Measurements from ENCODE around the gene SPTBN1.

Gene SPTBN1

DNA sequence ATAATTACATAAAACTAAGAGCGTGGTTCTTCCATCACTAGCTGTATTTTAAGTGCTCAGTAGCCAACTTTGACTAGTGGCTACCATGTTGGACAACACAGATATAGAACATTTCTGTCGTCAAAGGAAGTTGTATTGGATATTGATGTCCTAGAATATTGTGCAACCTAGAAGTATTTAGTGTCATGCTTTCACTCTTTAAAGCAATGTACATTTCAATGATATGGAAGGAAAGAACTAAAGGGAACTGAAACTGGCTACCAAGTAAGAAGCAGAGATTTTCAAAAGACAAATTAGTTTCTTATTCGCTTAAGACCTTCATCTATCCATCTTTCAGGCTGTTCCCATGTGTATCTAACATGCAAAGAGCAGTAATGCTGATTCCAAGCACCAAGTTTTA, 182.0 kb downstream of the SPTBN1 start:
- DNase-seq = no peak

DNA sequence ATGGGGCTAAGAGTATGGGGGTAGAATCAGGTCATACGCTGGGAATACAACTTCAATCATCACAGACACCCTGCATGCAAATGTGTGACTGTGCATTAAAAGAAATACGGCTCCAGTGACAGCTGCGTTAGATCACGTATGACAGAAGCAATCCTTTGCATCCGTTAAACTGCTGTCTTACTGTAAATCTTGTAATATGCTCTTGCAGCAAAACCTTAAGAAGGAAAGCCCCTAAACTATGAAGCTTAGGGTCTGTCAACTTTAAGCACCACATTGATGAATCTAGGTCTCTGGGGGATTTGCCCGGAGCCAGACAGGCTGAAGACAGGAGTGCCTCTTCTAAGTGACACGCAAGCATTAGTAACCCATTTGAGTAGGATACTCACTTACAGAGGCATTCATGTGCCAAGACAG, 182.7 kb downstream of the SPTBN1 start:
- no peak for DNase-seq

DNA sequence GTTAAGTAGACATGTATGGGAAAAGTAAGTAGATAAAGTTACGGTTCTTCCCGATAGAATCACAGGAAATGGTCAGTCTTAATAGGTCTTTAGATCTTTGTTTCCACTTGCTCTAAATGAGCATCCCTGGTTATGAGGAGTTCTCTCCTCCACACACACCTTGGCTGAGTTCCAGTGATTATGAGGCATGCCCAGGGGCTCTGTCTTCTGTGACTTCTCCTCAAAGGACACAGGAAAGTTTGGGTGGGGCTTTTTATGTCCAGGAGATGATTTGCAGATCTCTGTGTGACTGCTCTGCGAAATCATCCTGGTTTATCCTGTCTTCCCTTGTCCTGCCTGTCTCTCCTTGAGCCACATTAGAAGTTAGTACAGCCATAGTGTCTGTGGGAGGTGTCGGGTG, 183.5 kb downstream of the SPTBN1 start:
- no peak for DNase-seq

DNA sequence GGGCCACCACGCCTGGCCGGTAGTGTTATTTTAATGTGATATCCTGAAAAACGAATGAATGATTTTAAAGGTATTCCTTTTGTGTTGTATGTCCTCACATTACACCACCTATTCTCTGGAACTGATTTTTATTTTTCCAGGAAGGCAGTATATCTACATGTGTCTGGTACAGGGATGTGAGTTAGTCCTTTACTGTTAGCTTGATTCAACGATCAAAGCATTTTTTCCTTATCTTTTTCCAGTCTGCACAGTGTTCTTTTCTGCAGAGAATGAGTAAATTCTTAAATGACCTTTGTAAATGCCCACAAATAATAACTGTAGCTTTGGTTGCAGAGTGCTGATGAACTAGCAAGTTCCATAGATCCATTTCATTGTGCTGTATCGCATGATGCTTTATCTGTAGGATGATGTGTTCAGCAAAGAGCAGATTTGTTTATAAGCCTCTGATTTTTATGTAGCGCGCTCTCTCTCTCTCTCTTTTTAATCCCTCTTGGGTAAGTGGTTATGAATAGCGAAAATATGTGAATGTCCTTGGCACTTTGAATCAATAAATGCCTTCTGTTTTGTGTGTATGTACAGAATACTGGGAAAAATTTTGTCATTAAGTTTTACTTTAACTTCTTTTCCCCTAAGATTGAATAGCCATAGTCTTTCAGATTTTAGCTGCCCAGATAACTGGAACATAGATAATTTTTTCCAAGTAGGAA, 184.9 kb downstream of the SPTBN1 start:
- DNase-seq = no peak

DNA sequence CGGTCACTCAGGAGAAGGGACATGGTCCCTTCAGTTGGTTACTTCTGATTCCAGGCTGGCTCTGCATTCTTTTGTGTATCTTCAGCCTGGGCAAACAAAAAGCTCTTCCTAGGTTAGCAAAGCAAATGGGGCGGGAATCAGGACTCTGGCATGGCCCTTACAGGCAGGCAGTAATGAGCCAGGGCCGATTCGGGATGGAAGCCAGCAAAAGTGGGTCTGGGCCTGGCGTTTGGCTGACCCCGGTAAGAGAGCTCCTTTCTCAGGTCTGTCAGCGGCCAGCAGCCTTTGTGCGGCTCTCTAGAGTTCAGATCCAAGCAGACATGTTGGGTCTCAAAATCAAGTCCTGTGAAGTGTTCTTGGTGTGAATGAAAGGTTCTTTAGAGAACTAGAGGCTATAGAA, 185.9 kb downstream of the SPTBN1 start:
- no peak for DNase-seq

DNA sequence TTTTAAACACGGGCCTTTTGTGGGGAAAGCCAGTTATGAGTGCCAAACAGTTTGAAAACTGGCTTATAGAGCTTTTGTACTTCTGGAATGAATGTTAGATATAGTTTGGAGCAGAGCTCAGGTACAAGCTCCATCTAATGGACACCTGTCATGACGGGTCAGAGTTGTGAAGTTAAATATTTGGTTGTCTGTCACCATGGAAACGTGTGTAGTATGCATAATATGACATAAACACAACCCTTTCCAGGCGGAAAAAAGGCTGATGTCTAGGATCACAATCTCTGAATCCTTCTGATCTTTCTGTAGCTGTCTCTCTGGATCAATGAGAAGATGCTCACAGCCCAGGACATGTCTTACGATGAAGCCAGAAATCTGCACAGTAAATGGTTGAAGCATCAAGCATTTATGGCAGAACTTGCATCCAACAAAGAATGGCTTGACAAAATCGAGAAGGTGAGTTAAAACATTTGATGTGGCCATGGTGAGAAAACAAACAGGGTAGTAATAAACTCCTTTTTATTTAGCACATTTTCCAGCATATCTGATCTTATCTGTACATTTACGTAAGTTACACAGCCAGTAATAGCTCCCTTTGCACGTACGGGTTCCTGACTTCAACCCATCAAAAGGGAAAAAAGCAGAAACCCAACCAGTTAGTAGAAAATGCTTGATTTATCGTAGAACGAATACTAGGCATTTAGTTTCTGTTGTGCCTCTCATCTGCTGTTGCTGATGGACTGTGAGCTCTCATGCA, 186.7 kb downstream of the SPTBN1 start:
- peak; percentile 80 for DNase-seq

DNA sequence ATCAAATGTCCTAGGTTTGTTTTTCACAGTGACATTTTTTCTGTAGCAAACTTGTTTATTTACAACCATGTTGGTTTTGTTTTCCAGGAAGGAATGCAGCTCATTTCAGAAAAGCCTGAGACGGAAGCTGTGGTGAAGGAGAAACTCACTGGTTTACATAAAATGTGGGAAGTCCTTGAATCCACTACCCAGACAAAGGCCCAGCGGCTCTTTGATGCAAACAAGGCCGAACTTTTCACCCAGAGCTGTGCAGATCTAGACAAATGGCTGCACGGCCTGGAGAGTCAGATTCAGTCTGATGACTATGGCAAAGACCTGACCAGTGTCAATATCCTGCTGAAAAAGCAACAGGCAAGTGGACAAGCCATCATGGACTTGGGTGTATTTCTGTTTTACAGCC, 188.1 kb downstream of the SPTBN1 start:
- DNase-seq = no peak

DNA sequence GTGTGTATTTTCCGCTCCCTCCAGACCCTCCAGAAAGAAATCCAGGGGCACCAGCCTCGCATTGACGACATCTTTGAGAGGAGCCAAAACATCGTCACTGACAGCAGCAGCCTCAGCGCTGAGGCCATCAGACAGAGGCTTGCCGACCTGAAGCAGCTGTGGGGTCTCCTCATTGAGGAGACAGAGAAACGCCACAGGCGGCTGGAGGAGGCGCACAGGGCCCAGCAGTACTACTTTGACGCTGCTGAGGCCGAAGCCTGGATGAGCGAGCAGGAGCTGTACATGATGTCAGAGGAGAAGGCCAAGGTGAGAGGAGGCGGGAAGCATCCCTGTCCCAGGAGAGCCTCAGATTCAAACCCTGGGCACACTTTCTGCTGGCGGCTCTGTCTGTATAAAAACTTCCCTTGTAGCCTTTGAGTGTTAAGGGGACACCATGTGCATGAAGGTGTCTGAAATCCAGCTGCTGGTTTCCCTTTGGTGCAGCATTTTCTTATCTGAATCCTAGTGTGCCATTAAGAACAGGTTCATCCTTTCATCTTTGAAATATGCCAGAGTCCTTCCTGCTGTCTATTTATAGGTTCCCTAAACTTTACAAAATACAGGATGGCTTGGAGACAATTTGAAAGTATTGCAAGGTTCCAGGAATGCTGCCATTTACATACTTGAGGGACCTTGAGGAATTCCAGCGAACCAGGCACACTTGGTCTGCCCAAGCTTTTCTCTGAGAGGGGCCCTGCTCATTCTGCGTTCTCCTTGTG, 190.2 kb downstream of the SPTBN1 start:
- no peak for DNase-seq

DNA sequence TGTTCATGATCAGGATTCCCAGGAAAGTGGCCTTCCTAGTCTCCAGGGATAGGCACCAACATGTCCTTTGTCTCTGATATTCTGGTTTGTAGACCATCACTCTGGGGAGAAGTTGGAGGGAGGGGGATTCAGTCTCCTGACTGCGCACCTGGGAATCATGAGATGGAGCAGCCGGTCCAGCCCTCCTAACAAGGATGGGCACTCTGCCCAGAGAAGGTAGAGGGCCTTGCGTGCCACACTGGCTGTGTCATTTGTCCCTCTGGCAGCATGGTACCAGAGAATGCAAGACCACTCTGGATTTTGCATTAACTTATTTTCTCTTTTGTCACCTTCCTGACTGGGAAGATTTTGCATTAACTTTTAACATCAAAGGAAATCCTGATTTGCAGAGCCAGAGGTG, 192.1 kb downstream of the SPTBN1 start:
- DNase-seq = no peak

DNA sequence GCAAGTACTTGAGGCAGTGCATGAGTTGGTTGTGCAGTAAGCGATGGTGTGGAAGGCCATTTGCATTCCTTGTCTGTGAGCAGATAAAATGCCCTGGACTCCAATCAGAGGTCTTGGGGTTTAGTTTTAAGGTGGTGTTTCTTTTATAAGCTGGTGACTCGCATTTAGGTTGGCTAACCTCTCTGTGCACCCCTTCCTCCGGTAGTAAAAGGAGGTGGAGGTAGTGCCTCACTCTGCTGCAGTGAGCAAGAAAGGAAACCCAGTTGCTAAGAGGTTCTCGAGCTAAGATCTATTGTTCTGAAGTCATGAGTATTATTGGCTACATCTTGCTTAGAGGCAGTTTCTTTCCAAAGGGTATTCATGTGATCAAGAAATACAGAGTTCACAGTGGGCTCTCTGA, 193.1 kb downstream of the SPTBN1 start:
- no peak for DNase-seq

DNA sequence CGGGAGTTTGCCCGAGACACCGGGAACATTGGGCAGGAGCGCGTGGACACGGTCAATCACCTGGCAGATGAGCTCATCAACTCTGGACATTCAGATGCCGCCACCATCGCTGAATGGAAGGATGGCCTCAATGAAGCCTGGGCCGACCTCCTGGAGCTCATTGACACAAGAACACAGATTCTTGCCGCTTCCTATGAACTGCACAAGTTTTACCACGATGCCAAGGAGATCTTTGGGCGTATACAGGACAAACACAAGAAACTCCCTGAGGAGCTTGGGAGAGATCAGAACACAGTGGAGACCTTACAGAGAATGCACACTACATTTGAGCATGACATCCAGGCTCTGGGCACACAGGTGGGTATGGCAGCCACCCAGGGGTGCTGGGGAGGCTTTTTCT, 193.5 kb downstream of the SPTBN1 start:
- no peak for DNase-seq

DNA sequence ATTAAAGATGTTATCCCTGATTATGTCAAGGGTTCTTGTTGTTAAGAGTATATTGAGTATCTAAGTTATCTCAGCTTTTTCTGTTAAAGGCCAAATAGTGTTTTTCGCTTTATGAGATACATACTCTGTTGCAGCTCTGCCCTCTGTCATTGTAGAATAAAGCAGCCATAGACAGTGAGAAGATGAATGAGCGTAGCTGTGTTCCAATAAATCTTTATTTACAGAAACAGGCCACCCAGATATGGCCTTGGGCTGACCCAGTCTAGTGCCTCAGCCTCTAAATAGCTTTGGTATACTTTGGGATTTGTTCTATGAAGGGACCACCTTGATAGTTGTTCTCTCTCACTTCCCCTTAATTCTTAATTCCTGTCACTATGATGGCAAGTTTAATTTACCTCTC, 194.5 kb downstream of the SPTBN1 start:
- no peak for DNase-seq

DNA sequence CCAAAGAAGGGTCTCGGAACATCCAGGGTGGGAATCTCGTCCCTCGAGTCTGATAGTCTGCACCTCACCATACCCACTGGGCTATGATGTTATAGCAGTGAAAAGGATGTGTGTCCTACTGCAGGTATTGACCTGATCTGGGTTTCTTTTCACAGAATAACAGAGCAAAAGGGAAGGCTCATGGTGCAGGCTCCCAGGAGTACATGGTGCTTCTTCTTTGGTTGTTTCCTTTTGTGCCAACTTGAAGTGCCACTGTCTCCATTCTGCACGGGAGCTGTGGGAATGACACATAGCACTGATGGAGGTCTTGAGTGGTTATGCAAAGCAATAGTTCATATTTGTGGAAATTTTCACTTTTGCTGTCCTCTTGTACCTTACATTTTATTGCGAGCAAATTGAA, 195.2 kb downstream of the SPTBN1 start:
- no peak for DNase-seq

DNA sequence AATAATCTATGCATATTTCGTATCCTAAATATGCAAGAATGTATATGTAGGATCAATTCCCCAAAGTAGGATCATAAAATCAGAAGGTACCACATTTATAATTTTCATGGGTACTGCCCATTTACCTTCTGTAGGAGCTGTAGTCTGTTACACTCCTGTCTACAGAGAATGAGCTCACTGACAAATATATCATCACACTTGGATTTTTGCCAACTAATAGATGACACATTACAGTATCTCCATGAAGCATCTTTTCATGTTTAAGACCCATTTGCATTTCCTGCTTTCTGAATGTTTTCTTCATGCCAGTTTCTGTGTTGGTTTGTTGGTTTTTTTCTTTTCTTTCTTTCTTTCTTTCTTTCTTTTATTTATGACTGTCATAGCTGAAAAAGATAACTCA, 196.4 kb downstream of the SPTBN1 start:
- DNase-seq = peak; percentile 59

DNA sequence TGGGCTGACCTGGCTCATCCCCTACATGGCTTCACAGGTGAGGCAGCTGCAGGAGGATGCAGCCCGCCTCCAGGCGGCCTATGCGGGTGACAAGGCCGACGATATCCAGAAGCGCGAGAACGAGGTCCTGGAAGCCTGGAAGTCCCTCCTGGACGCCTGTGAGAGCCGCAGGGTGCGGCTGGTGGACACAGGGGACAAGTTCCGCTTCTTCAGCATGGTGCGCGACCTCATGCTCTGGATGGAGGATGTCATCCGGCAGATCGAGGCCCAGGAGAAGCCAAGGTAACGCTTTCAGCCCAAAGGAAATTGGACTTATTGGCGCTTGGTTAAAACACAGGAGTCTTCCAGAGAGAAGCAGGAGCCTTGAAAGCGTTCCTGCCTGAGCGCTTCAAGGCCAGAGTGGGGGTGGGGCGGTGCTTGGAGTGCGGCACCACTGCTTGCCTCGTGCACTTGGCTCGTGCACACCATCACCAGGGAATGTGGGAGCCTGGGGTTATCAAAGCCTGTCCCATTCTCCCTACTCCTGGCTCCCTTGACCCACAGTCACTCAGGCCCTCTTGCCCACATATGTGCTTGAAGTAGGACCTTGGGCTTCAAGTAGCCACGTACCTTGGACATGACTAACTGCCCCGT, 197.6 kb downstream of the SPTBN1 start:
- DNase-seq = no peak

DNA sequence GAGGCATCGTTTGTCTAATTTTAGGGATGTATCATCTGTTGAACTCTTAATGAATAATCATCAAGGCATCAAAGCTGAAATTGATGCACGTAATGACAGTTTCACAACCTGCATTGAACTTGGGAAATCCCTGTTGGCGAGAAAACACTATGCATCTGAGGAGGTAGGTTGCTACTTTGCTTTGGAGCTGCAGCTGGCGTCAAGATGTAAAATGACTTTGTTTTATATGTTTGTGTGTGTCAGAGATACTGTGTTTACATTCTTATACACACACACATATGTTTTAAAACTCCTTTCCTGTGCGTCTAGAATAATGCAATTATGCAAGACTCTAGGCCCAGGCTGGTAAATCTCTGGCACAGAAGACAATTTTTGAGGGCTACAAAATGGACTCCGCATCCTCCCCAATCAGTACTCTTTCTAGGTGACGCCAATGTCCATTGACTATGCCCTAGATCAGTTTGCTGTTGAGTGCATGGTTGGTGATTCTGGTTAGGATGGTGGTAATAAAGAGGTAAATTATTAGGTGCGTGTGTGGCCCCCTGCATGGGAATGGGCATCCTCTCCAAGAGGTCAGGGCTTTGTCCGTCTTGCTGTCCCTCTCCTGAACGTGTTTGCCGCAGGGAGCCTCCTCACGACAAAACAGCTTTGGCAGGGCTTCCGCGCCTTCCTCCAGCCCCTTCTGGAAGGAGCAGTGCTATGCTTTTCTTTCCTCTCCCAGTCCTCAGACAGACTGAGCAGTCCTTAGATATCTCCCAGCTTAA, 199.1 kb downstream of the SPTBN1 start:
- DNase-seq = no peak

DNA sequence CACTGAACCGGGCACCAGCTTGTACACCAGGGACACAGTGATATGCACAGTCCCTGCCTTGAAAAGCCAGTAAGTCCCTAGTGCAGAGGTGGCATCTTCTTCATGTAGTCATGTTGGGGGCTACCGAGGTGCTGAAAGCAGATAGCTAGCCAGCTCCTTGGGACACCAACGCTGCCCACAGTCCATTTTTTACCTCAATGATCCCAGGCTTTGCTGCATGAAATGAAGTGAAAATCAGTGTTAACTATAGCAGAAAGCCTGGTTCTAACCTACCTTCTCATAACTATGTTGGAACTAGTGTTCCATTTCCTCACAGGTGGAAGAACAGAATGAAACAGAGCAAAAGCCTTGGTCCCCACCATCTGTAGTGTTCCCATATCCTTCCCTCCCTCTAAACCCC, 200.7 kb downstream of the SPTBN1 start:
- no peak for DNase-seq

DNA sequence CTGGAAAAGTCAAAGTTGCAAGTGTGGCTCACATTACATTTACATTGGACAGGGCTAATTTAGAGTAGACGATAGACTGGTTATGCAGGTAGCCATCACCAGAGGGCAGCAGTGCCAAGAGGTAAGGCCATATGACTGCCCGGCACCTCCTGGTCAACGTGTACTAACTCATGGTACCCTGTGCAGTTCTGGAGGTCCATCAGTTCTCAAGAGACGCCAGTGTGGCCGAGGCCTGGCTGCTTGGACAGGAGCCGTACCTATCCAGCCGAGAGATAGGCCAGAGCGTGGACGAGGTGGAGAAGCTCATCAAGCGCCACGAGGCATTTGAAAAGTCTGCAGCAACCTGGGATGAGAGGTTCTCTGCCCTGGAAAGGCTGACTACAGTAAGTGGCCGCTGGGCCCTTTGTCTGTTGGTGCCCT, 201.5 kb downstream of the SPTBN1 start:
- peak; percentile 78 for DNase-seq

DNA sequence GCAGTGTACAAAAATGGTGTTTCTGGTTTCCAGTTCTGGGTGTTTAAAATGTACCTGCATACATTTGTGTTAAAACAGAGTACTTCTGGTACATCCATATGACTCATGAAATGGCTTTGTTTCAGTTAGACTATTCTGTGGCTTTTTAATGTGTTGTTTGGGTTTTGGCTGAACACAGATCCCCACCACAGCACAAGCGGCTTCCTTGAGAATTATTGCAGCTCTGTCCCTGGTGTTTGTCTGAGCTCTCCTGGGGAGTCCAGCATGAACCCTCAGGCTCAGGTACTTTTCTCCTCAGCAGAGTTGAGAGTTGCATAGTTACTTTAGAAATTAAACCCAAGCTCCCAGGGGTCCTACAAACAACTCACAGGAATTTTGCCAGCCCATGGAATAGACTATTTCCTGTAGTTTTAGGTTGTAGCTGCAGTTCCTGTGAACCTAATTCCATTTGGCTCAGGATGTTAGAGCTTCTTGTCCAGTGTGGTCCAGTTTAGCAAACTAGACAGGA, 202.5 kb downstream of the SPTBN1 start:
- no peak for DNase-seq

DNA sequence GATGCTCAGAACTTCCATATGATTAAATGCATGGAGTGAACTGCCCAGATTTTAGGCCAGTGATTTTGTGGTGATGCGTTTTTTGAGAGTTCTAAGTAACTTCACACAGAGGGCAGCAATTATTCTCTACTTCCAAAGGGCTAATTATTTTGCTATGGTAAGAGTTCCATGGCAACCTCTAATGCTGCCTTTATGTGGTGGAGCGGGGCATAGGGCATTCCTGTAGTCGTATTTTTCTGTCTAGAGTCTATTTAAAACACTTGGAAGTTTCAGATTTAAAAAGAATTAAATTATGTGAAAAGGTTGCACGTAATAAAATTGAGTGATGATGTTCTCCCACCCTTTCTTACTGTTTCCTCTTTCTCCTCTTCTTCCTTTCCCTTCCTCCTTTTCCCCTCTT, 203.4 kb downstream of the SPTBN1 start:
- DNase-seq = no peak

DNA sequence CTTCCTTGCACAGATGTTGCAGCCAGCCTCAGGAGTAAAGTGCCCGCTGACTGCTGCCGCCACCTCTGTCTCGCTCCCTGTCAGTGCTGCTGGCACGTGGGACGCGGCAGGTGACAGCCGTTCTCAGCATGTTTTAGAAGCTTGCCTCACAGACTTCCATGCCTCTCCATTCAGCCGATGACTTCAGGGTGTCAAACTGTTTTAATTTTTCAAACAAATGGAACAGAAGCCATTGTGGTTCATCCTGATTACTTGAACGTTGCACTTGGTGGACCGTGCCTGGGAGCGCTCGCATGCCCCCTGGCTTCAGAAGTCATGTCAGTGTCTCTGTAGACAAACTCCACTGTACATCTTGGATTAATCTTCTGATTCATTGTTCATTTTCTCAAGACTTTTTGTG, 204.6 kb downstream of the SPTBN1 start:
- DNase-seq = no peak

DNA sequence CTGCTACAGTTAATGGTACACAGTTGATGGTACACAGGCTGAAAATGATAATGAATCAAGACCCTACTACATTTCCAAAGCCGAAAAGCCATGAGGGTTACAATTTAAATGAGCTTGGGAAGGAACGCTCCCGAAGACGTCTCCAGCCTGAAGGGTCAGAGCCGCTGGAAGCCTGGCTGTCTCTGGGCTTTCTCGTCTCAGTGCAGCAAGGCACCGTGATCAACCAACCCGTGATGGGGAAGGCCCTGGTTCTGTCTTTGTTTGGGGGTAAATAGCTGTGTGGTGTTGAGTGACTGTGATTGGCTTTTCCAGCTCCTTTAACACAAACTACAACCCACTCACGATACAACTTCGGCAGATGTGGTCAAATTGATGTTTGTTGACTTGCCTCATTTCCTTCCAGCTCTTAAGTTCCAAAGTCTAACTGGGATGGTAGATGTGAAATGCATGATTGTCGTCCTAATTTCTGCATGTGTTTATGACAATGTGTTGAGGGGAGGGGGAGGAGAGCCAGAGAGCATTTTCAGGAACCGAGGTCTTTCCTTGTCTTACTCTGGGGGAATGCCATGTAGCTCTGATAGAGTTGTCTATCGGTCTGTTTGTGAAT, 207.4 kb downstream of the SPTBN1 start:
- no peak for DNase-seq

All from DMS53 (cell line).